MM.1S (cell line): ENCODE results near the gene SEMA4F.

Experiments used
- CTCF ChIP-seq: fragments of 300-600 bp; sonication (generic); IDR thresholded peaks from 2 replicates; pipeline ENCODE4 v1.5.1; 2016; ENCODE audit warnings: antibody characterized with exemption, low read length, mixed read lengths
- EZH2 ChIP-seq: fragments of 300-600 bp; sonication (generic); optimal IDR thresholded peaks from 2 replicates; pipeline ENCODE3; 2017; ENCODE audit warnings: low read depth, mild to moderate bottlenecking, antibody characterized with exemption, low read length, mixed read lengths
- EZH2phosphoT487 ChIP-seq: fragments of 300-600 bp; sonication (generic); IDR thresholded peaks from 2 replicates; pipeline ENCODE4 v1.6.1; 2018; ENCODE audit warnings: antibody characterized with exemption, low read length

- TF ChIP-seq CTCF (no peak), EZH2phosphoT487 (no peak), EZH2 (no peak)
Observed at GRCh38 chr2:74646201-74646600, 7.8 kb upstream of the SEMA4F start.
